GM21717 (cell line): ENCODE results near the gene NPFF.

ENCODE experiments used
- ATAC-seq: cut with Tn5 transposase; IDR thresholded peaks from one replicate; pipeline ENCODE4 v1.9.1; 2021; ENCODE audit warnings: mild to moderate bottlenecking, moderate library complexity; ENCODE audit not compliant: unreplicated experiment

NPFF gene

DNA sequence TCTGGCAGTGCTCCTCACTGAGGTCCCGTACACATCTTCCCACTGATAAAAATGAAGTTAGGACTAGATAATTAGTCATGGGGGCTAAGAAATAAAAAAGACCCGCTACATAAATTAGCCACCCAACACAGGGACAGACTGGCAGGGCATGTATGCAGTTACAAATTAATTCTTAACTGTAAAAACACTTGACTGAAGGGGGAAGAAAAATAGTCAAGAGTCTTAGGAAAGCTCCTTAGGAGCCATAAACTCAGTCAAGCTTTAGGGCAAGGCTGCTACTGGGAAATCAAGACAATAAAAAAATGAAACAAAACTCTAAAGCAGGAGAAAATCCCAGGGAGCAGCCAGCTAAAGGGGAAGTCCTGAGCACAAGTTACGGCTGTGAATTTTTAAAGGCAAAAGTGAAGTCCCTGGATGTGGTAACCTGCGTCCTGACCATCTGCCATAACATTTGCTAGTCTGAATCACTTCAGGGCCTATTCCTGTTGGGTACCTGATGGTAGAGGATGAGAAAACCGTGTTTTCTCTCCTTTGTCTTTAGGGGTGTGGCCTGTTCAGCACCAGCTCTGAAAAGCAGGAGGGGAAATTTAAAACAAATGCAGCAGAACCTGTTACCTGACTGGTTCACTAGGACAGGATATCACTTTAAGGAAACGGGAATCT is 7.5 kb upstream of the NPFF start:
- ATAC-seq = no peak

DNA sequence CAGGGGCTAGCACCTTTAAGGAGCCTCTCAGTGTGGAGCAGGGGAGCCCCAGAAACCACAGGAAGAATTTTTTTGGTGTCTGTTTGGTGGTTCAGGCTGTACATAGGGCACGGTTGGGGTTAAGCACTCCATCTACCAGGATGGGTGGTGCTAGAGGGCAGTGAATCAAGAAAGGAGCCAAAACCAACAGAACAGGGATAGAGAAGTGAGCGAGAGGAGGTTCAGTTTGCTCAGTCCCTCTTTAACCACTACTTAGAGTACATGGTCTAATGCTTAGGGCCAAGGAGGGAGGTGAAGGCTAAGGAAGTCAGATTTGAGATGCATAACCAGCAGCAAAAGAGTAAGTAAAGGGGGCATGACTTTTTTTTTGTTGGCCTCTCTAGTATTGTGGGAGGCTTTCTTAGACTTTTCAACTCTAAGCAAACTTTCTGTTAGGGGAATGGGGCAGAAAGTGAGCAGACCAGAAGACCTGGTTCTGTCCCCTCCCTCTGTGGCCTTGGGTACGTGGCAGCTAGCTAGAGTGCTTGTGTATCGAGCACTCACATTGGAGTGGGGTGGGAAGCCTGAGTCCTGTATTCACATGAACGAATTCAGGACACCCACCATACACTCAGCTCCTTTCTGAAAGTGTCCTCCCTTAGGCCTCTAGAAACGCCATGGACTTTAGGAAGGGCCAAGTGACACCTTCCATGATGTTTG is 6.6 kb upstream of the NPFF start:
- no peak for ATAC-seq

DNA sequence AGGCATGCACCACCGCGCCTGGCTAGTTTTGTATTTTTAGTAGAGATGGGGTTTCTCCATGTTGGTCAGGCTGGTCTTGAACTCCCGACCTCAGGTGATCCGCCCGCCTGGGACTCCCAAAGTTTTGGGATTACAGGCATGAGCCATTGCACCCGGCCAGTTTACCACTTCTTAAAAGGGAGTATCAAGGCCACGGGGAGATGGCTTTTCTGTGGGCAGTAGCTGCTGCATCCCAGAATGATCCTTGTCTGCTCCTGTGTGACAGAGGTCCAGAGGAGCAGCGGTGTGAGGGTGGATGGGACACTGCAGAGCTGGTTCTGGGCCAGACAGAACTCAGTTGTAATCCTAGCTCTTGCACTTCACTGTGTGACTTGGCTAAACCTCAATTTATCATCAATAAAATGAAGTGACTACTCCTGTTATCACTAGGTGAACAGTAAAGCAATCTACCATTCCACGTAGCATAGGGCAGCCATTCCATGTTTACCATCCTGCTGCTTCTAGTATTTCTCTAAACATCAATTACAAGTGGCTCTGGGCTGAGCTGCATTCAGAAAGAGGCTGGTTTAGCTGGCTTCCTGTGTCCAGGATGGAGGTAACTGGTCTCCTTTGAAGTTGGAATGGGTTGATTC is 3.0 kb upstream of the NPFF start:
- ATAC-seq = no peak

DNA sequence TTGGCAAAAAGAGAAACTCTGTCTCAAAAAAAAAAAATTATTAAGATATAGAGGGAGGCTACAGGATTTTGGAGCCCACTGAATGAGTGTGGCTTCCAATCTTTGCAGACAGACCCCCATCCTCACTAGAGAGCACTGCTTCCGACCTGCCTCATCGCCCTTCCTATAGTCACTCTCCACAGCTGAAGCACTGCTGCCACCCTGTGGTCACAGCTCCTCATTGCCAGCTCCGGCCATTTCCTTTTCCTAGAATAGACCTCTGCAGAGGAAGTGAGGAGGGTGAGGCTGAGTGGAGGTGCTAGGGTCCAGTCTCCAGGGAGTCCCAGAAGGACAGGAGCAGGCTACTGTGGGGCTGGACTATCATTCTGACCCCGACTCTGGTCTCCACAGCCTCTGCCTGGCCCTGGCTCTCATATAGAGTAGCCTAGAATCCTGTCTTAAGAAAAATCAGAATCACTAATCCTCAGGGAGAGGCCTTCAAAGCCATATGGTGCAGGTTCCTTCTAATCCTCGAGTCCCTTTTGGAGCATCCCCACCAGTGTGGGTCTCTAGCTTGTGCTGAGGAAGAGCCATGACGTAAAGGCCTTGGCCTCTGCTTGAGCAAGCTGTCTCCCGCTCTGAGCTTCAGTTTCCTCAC is 1.4 kb upstream of the NPFF start:
- peak; percentile 62 for ATAC-seq

DNA sequence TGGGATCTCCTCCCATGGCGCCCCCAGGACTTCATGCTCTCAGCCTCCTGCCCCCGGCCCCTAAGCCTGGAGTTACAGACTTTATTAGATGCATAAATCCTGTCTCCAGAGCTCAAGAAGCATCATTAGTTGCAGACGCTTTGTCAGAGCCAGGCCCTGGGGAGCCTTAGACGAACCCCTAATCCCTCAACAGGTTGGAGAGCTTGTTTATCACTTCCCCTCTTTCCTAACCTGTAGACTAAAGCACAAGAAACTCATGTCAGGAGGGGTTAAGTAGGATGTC is 260 bp upstream of the NPFF start:
- no peak for ATAC-seq

DNA sequence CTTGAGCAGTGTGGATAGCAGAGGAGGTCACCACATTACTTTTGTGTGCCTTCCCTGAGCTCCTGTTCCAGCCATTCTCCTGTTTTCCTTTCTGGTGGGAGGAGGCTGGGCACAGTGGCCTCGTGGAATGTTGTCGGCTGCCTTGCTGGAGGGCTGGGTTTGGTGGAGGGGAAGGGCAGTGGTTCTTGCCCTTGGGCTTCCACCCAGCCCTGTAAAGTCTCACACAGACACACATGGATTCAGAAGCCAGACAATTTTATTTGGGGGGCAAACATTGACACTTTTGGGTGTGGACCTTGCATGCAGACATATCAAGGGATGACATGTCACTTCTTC is 866 bp downstream of the NPFF start:
- ATAC-seq = no peak

DNA sequence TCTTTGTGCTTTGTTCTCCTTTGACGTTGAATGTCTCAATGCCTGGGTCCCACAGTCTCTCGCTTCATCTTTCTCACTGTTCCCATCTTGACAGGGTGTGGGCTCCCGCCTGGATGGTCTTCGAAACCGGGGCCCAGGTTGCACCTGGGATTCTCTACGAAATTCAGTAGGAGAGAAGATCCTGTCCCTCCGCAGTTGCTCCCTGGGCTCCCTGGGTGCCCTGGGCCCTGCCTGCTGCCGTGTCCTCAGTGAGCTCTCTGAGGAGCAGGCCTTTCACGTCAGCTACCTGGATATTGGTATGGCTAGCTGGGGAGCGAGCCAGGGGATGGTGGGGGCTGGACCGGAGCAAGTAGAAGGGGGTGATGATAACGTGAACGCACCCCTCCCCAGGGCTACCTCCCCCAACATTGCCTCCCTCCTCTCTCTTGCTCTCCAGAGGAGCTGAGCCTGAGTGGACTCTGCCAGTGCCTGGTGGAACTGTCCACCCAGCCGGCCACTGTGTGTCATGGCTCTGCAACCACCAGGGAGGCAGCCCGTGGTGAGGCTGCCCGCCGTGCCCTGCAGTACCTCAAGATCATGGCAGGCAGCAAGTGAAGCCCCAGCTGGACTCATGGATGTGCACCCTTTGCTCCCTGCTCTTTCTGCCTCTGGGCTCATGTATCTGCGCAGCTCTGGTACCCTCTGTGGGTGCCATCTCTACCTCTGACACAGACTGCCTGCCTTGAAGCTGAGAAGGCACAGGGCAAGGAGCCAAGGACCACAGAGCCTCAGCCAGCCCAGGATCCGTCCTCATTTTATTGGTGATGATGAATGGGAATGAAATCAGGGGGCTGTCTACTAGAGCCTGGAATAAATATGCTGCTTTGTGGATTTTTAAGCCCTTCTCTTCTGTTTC is 1.5 kb downstream of the NPFF start:
- no peak for ATAC-seq

DNA sequence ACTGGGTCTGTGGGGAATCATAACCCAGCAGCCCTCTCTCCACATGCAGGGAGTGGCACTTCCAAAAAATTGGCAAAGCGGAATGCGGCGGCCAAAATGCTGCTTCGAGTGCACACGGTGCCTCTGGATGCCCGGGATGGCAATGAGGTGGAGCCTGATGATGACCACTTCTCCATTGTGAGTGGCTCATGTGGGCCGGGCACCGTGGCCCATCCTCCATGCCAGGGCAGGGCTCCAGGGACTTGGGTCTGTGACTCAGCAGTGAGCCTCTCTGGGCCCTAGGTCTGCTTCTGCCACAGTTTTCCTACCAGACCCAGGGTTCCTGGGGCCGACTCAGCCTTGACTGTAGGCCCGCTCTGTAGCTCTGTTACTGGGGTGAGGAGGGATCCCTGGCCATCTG is 2.2 kb downstream of the NPFF start:
- no peak for ATAC-seq

DNA sequence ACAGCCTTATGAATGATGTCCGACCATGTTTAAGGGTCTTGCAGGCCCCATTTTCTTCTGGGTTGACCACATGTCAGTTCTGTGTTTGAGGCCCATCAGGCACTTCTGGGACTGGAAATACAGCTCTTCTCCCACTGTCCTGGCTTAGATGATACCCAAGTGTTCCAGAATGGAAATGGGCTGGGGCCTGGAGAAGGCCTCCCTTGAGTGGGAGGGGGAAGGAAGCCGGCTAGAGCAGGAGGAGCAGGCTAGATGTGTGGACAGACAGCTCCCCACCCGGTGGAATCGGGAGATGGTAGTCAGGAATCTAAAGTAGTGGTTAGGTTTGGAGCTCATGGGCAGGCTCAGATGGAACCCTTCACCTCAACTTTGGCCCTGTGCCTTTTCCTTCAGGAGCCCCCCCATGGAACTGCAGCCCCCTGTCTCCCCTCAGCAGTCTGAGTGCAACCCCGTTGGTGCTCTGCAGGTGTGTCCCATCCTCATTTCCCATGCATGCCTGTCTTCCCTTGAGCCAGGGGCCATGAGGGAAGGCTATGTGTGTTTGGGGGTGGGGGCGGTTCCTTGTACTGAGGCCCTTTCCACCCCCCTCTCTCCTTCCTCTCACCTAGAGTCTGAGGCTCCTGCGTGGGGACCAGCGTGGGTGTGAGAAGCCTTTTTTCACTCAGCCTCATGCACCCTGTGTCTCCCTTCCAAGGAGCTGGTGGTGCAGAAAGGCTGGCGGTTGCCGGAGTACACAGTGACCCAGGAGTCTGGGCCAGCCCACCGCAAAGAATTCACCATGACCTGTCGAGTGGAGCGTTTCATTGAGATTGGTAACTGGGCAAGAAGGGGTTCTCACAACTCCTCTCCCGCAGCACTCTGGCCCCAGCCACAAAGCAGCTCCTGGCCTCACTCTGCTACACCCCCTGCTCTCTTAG is 3.0 kb downstream of the NPFF start:
- ATAC-seq = no peak

DNA sequence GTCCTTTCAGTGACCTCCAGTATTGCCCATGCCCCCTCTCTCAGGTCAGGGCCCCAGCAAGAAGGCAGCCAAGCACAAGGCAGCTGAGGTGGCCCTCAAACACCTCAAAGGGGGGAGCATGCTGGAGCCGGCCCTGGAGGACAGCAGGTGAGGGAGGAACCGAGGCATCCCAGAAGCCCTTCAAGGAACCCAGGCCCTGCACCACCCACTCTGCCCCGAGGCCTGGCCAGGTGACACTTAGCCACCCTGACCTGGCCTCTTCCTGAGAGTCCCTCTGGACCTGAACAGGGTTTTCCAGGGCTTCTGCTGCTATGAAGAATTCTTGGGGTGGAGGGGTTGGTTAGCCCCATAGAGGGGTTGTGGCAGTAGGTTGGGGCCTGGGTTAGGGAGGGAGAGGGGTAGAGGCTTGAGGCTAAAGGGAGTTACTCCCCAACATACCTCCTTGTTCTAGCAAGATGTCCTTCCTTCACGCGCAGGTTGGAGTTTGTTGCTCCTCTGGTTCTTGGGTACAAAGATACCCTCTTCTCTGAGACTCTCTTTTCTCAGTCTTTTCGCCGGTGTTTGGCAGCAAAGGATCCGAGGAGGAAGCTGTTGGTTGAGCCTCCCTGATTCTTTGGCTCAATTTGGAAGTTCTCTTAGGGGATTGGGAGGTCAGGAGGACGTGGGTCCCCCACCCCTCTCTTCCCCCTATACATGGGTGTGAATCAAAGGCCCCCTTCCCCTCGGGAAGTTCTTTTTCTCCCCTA is 4.1 kb downstream of the NPFF start:
- ATAC-seq = no peak

DNA sequence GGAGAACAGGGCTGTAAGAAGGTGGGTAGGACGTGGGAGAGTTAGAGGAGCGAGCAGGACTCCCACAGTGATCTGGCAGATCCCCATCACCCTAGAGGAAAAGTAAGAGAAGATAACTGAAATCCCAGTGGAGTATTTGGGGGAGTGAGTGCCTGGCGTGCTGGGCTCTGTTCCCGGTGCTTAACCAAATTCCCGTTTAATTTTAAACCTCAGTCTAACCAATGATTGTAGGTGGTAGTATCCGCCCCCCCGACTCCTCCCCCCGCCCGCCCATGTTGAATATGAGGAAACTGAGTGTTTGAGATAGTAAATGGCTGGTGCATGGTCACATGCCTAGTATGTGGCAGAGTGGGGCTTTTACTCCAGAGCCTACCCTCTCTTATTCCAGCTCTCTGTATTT is 5.0 kb downstream of the NPFF start:
- ATAC-seq = no peak

DNA sequence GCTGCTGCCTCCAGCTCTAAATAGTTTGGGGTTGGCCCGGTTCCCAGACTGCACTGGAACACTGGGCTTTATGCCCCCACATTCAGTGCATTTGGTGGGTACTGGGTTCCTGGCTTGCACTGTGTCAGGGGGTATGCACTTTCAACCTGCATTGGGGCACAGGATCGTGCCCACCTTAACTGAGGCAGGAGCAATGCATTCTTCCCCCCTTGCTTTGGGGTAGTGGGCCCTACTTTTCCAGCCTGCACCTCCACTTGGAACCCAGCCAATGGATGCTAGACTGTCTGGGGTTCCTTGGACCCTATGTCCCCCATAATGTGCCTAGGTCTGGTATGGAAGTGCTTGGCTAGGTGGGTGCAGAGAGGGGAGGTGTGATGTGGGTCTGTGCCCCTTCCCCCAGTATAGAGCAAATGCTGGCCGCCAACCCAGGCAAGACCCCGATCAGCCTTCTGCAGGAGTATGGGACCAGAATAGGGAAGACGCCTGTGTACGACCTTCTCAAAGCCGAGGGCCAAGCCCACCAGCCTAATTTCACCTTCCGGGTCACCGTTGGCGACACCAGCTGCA is 5.6 kb downstream of the NPFF start:
- ATAC-seq = no peak

DNA sequence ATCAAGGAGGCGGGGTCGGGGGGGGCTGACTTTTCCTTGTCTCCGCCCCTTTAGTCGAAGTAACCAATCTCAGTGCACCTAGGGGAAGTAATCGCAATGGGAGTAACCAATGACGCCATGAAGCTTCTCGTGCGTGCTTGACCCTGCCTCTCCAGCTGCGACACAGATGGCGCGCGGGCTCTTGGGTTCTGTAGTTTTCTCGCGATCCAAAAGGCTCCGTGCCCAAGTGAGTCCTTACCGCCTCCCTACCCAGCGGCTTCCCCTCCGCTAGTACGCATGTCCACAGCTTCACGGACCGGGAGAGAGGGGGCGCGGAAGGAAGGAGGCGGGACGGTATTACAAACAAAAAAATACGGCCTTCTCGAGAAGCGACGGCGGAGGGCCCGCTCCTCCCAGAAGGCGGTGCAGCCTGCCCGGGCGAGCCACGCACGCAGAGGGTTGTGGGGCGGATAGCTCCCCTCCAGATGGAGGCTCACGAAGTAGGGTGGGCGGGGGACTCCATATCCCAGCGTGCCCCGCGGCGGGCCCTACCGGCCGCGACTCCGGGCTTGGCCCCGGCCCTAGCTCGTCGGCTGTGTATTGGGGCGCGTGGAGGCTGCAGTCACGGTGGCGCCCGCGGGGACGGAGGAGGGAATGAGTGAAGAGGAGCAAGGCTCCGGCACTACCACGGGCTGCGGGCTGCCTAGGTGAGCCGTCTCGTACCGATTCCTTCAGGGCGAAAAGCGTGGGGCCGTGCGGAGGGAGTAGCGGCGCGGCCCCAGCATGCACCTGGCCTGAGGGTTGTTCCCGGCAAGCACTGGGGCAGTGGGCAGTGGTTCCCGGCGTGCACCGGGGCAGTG is 6.3 kb downstream of the NPFF start, which contains the start of gene TARBP2:
TARBP2 (plus strand) TSS at position 508 of the 839 bp plus-strand sequence; CDS start at position 634, 126 bp downstream.
- ATAC-seq = peak; percentile 71

DNA sequence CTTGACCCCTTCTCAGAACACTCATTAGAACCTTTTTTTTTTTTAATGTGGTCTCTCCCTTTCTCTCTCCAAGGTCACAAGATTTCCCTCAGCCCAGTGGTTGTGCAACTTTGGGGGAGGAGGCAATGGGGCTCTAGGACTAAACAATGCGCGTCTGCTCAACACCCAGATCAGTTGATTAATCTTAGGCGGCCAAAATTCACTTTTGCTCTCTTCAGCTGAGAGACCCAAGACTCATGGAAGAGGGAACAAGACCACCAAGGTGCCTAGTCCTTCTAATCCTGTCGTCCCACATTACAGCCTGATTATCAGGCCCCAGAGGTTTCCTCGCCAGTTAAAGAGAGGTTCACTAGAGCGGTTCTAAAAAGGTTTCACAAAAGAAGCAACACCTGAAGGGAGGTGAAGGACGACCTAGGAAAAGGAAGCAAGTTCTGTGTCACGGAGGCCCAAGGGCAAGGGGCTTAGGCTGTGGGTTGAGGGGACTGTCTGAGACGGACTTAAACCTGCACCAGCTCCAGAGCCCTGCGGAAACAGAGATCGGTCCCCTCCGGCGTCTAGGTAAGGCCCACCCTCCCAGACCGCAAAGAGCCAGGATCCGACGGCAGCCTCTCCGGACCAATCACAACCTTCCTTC is 7.0 kb downstream of the NPFF start:
- peak; percentile 54 for ATAC-seq

DNA sequence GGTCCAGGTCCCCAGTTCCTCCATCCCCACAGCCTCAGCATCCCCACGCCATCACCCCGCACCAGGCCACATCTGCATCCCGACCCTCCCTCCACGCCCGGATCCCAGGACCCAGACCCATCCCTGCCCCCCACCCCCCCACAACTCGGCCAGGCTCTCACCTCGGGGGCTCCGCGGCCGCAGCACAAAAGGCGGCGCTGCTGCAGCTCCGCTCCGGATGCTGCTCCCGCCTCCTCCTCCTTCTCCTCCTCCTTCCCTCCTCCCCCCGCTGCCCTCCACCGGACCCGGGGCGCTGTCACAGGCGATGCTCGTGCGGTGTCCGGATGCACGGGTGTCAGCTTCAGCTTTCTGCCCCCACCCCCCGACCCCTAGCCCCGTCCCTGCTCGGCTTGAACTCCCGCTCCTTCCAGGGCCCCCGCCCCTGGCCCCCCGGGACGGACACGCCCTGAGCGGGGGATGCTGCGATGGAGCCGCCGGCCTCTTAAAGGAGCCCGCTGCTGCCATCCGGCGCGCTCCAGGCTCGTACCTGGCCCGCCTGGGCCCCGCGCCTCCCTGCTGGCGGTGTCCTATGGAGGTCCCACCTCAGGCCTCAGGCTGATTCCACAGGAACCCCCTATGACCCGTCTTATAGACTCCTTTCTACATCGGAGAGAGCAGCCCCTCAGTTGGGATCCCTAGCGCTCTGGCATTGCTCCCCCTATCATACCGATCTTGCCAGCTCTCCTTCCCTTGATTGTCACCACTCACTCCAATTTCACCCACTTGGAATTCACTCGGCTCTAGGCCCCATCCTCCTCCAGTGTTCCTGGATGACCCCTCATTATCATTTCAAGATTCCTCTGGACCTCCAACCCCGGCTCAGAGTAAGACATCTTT is 7.8 kb downstream of the NPFF start, which contains the start of gene MAP3K12:
MAP3K12 (minus strand) TSS at position 193 of the 876 bp plus-strand sequence. CDS start 12,067 bp downstream, outside the sequence.
- no peak for ATAC-seq

DNA sequence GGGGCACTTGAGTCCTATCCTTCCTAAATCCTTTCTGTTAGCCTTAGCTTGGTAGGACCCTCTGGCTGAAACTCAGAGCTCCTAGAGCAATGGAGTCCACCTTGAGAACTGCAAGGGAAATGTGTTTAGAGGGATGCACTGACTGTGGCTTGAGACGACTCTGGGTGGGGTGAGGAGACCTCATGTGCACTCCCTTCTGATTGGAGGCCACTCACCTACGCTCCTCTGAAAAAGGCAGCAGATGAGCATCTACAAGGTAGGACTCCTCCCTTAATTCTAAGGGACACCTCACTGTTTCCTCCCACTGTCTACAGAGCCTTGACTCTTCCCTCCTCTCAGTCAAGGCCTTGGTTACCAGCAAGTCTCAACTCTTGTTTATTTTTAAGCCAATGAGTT is 9.1 kb downstream of the NPFF start:
- ATAC-seq = no peak

DNA sequence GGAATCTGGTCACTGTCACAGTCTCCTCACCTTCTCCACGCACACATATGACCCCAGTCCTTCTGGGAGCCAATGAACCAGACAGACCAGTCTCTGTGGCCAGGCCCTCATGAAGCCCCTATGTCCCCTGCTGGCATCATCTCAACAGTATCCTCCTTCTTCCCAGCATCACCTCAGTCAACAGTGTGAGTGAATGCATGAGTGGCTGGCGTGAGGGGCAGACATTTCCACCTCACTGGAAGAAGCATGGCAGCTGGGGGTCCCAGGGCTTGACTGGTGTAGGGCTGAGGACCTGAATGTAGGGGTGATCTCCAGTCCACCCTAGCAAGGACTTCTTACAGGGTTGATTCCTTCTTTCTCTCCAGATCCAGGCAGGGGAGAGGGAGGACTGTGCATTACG is 9.8 kb downstream of the NPFF start:
- ATAC-seq = no peak
